MG63 (cell line): ENCODE measurements around the gene TRH. TPM values are rescaled to one million over a fixed set of nuclear protein-coding genes. Genes with fewer than 3 reads are reported as not detected.
A peak's percentile ranks its signal among the peaks of the same experiment; 100 is the strongest.

Source experiments
- DNase-seq: peaks from one replicate; pipeline ENCODE4 v3.0.0-alpha.2; 2020
- H3K27me3 ChIP-seq: fragments of 250-450 bp; sonication (Bioruptor Pico); 2 replicates; pipeline ENCODE4 v1.5.1; 2020; ENCODE audit warnings: mild to moderate bottlenecking, moderate library complexity
- H3K36me3 ChIP-seq: fragments of 250-450 bp; sonication (Bioruptor Pico); 2 replicates; pipeline ENCODE4 v1.5.1; 2020; ENCODE audit warnings: mild to moderate bottlenecking, moderate library complexity
- H3K4me3 ChIP-seq: fragments of 250-450 bp; sonication (Bioruptor Pico); 2 replicates; pipeline ENCODE4 v1.5.1; 2020; ENCODE audit warnings: mild to moderate bottlenecking, moderate library complexity
- H3K9me3 ChIP-seq: fragments of 250-450 bp; sonication (Bioruptor Pico); 2 replicates; pipeline ENCODE4 v1.5.1; 2020; ENCODE audit warnings: mild to moderate bottlenecking, moderate library complexity
- total RNA-seq: library from RNA; depleted of rRNA; stranded (reverse); fragments of >200 nt; shearing (Covaris generic); gene quantifications from 2 replicates; pipeline ENCODE4 v1.2.3, GENCODE V29; 2014; ENCODE audit warnings: low replicate concordance; rRNA removed

Gene TRH
- not detected in 2 replicates for total RNA-seq

DNA sequence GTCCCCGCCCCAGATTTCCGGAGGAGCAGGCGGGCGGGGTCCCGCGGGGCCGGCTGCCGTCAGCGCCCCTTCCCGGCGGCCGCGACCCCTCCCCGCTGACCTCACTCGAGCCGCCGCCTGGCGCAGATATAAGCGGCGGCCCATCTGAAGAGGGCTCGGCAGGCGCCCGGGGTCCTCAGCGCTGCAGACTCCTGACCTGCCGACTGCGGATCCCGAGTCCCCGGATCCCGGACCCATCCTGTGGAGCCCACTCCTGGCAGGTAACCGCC lies at the start of gene TRH:
Gene TRH (plus strand): TSS at position 157 of the 269 bp plus-strand sequence. CDS start 1,097 bp downstream, outside the sequence.
- Histone ChIP-seq H3K4me3 (no peak within 1 kb of the TSS), H3K27me3 (no peaks in the 10 kb centered on the region), H3K36me3 (no peaks in the 10 kb centered on the region), H3K9me3 (no peaks in the 10 kb centered on the region)
- no peak for DNase-seq

- Histone ChIP-seq H3K27me3 (no peaks in the 10 kb centered on the region), H3K4me3 (no peak overlapping the region), H3K36me3 (no peaks in the 10 kb centered on the region), H3K9me3 (peaks cover 30% of the 10 kb centered on the region)
- peak; percentile 24 for DNase-seq
Observed at GRCh38 chr3:129927072-129927471, 47.4 kb upstream of the TRH start.

DNA sequence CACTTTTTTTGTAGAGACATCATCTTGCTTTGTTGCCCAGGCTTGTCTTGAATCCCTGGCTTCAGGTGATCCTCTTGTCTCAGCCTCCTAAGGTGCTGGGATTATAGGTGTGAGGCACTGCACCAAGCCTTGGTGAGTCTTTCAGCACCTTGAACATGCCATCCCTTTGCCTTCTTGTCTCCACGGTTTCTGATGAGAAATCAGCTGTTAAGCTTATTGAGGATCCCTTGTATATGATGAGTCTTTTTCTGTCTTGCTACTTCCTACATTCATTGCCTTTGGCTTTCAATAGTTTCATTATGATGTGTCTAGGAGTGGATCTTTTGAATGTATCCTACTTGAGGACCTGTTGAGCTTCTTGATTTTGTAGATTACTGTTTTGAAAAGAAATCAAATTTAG lies 45.1 kb upstream of the TRH start:
- Histone ChIP-seq H3K4me3 (no peak overlapping the region), H3K9me3 (peaks cover 30% of the 10 kb centered on the region)
- no peak for DNase-seq

GRCh38 chr3:129933471-129933870 lies 41.0 kb upstream of the TRH start:
- H3K4me3 ChIP-seq, result no peak overlapping the region
- H3K9me3 ChIP-seq, result peaks cover 23% of the 10 kb centered on the region
- H3K27me3 ChIP-seq, result no peaks in the 10 kb centered on the region
- DNase-seq, result no peak
- H3K36me3 ChIP-seq, result no peaks in the 10 kb centered on the region

More for the DNA sequence above, 45.1 kb upstream of the TRH start:
- H3K27me3 ChIP-seq, result no peaks in the 10 kb centered on the region
- no peaks in the 10 kb centered on the region for H3K36me3 ChIP-seq

DNA sequence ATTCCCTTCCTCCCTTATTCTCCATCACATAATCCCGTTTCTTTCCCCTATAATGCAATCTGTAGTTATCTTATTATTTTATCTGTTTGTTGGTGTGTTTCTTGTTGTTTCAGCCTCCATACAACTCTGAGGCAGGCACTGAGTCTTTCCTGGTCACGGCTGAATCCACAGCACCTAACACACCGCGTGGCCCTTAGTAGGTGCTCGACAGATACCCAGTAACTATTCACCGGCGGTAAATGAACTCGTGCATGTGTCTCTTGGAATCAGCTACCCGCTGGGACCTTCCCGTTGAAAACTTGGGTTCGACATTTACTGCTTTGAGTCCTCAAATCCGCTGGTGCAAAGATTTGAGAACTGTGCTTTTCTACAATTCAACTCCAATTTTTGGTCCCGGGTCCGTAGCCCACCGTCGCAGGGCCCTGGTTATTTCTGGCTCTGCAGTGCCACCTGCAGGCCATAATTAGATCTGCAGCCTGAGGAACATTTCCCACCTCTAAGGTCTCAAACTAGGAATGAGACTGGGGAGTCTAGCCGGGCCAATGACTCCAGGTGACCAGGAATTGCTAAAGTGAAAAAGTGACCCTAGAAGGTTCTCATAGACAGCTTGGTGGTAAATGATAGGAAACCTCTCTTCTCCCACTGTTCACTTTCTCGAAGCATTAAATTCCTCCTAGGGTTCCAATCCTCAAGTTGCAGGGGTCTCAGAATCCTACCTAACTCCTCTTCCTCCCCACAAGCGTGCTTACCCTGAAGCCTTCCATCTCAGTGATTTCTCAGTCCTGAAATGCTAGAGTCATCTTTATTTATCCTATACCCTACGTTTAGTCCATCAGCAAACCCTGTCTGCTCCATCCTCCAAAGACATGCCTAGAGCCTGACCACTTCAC lies 40.0 kb upstream of the TRH start:
- H3K4me3 ChIP-seq, result peak overlapping the region; percentile 16; the same call in 1 of the 2 replicates
- H3K9me3 ChIP-seq, result peaks cover 18% of the 10 kb centered on the region
- H3K36me3 ChIP-seq, result no peaks in the 10 kb centered on the region
- H3K27me3 ChIP-seq, result no peaks in the 10 kb centered on the region
- DNase-seq, result no peak

DNA sequence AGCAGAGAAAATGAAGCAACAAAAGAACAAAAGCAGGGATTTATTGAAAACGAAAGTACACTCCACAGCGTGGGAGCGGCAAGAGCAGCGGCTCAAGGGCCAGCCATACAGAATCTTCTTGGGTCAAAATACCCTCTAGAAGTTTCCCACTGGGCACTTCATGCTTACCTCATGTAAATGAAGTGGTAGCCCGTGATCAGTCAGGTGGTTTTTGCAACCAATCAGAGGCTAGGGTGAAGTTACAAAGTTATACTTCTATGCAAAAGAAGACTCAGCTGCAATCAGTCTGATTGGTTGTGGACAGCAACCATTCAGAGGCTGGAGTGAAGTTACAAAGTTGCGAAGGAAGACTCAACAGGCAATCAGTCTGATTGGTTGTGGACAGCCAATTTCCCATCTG lies 37.8 kb upstream of the TRH start:
- no peaks in the 10 kb centered on the region for H3K36me3 ChIP-seq
- DNase-seq, result peak; percentile 75
- H3K9me3 ChIP-seq, result no peaks in the 10 kb centered on the region

DNA sequence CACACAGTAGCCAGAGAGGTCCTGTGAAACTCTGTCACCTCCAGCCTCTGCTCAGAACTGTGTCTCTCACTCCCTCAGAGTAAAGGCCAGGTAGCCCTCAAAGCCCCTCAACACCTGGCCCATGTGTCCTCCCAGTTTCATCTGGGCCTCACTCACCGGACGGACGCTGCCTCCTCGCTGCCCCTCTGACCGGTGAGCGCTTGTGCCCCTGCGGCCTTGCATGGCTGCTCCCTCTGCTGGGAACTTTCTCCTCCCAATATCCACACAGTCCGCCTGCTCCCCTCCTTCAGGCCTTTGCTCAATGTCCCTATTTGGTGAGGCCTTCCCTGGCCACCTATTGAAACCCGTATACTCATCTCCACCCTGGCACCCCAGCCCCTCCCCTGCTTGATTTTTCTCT lies 36.8 kb upstream of the TRH start:
- H3K27me3 ChIP-seq, result no peaks in the 10 kb centered on the region
- H3K9me3 ChIP-seq, result no peaks in the 10 kb centered on the region
- H3K36me3 ChIP-seq, result no peaks in the 10 kb centered on the region
- DNase-seq, result no peak
- no peak overlapping the region for H3K4me3 ChIP-seq

More for the DNA sequence above, 37.8 kb upstream of the TRH start:
- H3K27me3 ChIP-seq, result no peaks in the 10 kb centered on the region
- H3K4me3 ChIP-seq, result peak overlapping the region; percentile 42

DNA sequence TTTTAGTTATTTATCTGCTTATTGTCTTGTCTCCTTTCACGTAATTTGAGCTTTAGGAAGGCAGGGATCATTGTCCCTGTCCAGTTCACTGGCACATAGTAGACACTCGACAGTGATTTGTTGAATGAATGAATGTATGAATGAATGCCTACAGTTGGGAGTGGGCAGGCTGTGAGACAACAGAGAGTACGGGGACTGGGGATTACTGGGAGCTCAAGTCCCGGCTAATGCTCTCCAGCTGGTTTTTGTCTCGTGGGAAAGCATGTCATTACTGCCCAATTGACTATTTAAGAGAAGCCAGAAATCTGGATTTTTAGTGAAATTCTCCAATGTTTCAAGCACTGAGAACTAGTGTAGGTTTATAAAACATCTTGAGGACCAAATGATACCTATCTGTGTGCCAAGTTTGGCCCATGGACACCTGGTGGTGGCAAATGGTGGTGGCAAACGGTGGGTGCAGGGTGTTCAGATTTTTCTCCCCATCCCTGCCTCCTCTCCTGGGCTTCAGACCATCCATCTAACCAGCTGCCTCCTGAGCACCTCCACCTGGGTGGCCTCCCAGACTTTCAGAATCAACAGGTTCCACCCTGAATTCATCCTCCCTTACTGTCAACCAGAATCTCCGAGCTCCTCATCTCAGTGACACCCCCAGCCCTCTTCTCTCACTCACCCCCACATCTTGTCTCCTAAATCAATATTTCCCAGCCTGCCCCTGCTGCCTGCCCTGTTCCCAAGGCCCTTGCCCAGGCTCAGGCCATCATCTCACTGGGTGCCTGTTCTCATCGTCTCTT lies 36.2 kb upstream of the TRH start:
- Histone ChIP-seq H3K27me3 (no peaks in the 10 kb centered on the region), H3K4me3 (no peak overlapping the region), H3K36me3 (no peaks in the 10 kb centered on the region), H3K9me3 (no peaks in the 10 kb centered on the region)
- DNase-seq, result no peak

- H3K27me3 ChIP-seq, result no peaks in the 10 kb centered on the region
- H3K36me3 ChIP-seq, result no peaks in the 10 kb centered on the region
- H3K9me3 ChIP-seq, result no peaks in the 10 kb centered on the region
- DNase-seq, result no peak
- no peak overlapping the region for H3K4me3 ChIP-seq
Observed at GRCh38 chr3:129940086-129940485, 34.4 kb upstream of the TRH start.

GRCh38 chr3:129942296-129942695 lies 32.2 kb upstream of the TRH start:
- Histone ChIP-seq H3K9me3 (peaks cover 3% of the 10 kb centered on the region), H3K36me3 (no peaks in the 10 kb centered on the region), H3K4me3 (no peak overlapping the region), H3K27me3 (no peaks in the 10 kb centered on the region; the same call in 1 of the 2 replicates)
- peak; percentile 53 for DNase-seq

- no peak overlapping the region for H3K4me3 ChIP-seq
- H3K36me3 ChIP-seq, result no peaks in the 10 kb centered on the region
- peaks cover 3% of the 10 kb centered on the region for H3K9me3 ChIP-seq
- H3K27me3 ChIP-seq, result no peaks in the 10 kb centered on the region; the same call in 1 of the 2 replicates
- DNase-seq, result no peak
Observed at GRCh38 chr3:129943020-129943419, 31.5 kb upstream of the TRH start.

- Histone ChIP-seq H3K4me3 (no peak overlapping the region), H3K9me3 (peaks cover 3% of the 10 kb centered on the region), H3K36me3 (no peaks in the 10 kb centered on the region), H3K27me3 (no peaks in the 10 kb centered on the region; the same call in 1 of the 2 replicates)
- DNase-seq, result no peak
Observed at GRCh38 chr3:129944709-129945108, 29.8 kb upstream of the TRH start.

- Histone ChIP-seq H3K27me3 (no peaks in the 10 kb centered on the region; the same call in 1 of the 2 replicates), H3K4me3 (no peak overlapping the region)
- DNase-seq, result no peak
Observed at GRCh38 chr3:129947538-129948240, 26.8 kb upstream of the TRH start.

GRCh38 chr3:129950318-129951046 lies 24.0 kb upstream of the TRH start:
- Histone ChIP-seq H3K9me3 (peaks cover 3% of the 10 kb centered on the region), H3K27me3 (no peaks in the 10 kb centered on the region; the same call in 1 of the 2 replicates), H3K4me3 (no peak overlapping the region), H3K36me3 (no peaks in the 10 kb centered on the region)
- DNase-seq, result no peak

More at GRCh38 chr3:129947538-129948240, 26.8 kb upstream of the TRH start:
- Histone ChIP-seq H3K9me3 (peaks cover 3% of the 10 kb centered on the region), H3K36me3 (no peaks in the 10 kb centered on the region)

DNA sequence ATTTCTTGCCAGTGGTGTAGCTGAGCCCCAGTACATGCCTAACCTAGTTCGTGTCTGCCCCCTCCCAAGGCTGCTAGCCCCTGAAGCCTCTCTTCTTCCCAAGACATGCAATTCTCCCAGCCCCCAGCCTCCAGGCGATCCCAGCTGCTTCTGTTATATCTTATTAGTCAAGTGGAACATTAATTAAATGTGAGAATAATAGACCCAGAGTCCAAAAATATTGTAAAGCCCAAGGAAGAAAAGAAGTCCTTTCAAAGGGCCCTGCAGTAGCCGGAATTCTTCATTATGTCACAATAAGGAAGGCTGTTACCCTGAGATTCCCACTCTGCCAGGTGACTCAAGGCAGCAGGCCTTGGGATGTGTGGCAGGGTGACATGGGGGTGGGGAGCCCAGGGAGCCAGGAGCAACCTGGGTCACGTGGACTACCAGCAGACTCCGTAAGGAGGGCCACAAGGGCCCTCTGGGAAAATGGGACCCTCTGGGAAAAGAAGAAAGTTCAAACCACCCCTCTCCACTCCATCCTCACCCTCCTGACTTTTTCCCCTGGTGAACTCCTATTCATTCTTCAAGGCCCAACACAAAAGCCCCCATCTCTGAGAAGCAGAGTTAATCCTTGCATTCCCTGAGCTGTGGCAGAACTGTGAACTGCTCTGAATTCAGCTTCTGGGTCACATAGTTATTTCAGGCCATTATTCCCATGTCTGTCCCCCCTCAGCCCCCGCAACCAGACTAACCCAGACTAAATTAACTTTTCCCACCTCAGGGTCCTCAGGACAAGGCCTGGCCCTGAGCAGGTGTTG lies 21.8 kb upstream of the TRH start:
- Histone ChIP-seq H3K27me3 (no peaks in the 10 kb centered on the region), H3K9me3 (no peaks in the 10 kb centered on the region), H3K4me3 (no peak overlapping the region), H3K36me3 (no peaks in the 10 kb centered on the region)
- DNase-seq, result no peak
